Measurements from ENCODE around the gene ATP6V1G2.

GRCh38 chr6:31582230-31582643 is 35.8 kb upstream of the ATP6V1G2 start, which contains the start of gene LTB:
- TF ChIP-seq CTCF (conservative IDR thresholded peaks at IDR 0.05; ENCODE audit: low read depth, low read length): no peak
- no peak for TF ChIP-seq EZH2 (IDR thresholded peaks at IDR 0.05; ENCODE audit: borderline replicate concordance, low read depth, low read length, poor library complexity, severe bottlenecking)

Measured in A673 (cell line).